BLaER1 (cell line): ENCODE measurements around the gene ATP2B3.

Source experiments
- H3K27ac ChIP-seq: shearing (Covaris generic); formaldehyde crosslinking; 2 replicates; pipeline ENCODE4 v1.8.1; 2022
- H3K27me3 ChIP-seq: shearing (Covaris generic); formaldehyde crosslinking; 2 replicates; pipeline ENCODE4 v1.8.1; 2022
- H3K36me3 ChIP-seq: shearing (Covaris generic); formaldehyde crosslinking; 2 replicates; pipeline ENCODE4 v1.8.1; 2022
- H3K4me1 ChIP-seq: shearing (Covaris generic); formaldehyde crosslinking; 2 replicates; pipeline ENCODE4 v1.8.1; 2022
- H3K4me2 ChIP-seq: shearing (Covaris generic); formaldehyde crosslinking; 2 replicates; pipeline ENCODE4 v1.8.1; 2022
- H3K4me3 ChIP-seq: shearing (Covaris generic); formaldehyde crosslinking; 2 replicates; pipeline ENCODE4 v1.8.1; 2022
- H3K9ac ChIP-seq: shearing (Covaris generic); formaldehyde crosslinking; 2 replicates; pipeline ENCODE4 v1.8.1; 2022
- H3K9me3 ChIP-seq: shearing (Covaris generic); formaldehyde crosslinking; 2 replicates; pipeline ENCODE4 v1.8.1; 2022
- H4K20me1 ChIP-seq: shearing (Covaris generic); formaldehyde crosslinking; 2 replicates; pipeline ENCODE4 v1.8.1; 2022
- Cebpa-rat ChIP-seq: shearing (Covaris generic); IDR thresholded peaks from 2 replicates; pipeline ENCODE4 v1.8.1; 2022

The ATP2B3 gene

GRCh38 chrX:153611298-153612095 is 94.1 kb downstream of the ATP2B3 start:
- Histone ChIP-seq H3K9ac (no peak overlapping the region), H3K4me3 (no peak overlapping the region), H3K27me3 (peaks cover 91% of the 10 kb centered on the region), H3K9me3 (no peaks in the 10 kb centered on the region), H3K4me1 (peaks cover 44% of the 10 kb centered on the region), H3K4me2 (peak overlapping the region; percentile 70), H3K36me3 (no peaks in the 10 kb centered on the region), H3K27ac (no peak overlapping the region), H4K20me1 (no peaks in the 10 kb centered on the region; the same call in 1 of the 2 replicates)
- TF ChIP-seq Cebpa-rat: no peak

DNA sequence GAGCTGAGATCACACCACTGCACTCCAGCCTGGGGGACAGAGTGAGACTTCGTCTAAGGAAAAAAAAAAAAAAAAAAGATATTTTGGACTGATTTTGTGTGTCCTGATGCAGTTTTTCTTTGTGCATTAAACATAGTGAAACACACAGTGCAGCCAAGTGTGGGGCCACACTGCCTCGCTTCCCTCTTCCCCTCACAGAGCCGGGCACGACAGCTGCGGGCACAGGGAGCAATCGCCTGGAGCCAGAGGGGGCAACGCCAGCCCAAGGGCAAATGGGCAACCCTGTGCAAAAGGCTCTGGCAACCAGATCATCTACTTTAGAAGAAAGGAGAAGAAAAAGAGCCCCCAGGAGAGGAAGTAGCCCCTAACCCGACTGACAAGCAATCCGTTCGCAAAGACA is 95.0 kb downstream of the ATP2B3 start:
- Histone ChIP-seq H3K27me3 (peaks cover 91% of the 10 kb centered on the region), H3K9me3 (no peaks in the 10 kb centered on the region), H3K4me2 (peak overlapping the region; percentile 70), H4K20me1 (no peaks in the 10 kb centered on the region; the same call in 1 of the 2 replicates), H3K27ac (no peak overlapping the region), H3K4me3 (no peak overlapping the region), H3K36me3 (no peaks in the 10 kb centered on the region), H3K4me1 (peaks cover 49% of the 10 kb centered on the region), H3K9ac (no peak overlapping the region)
- TF ChIP-seq Cebpa-rat: no peak

GRCh38 chrX:153614818-153615217 is 97.4 kb downstream of the ATP2B3 start:
- no peak overlapping the region for H3K4me3 ChIP-seq
- peak overlapping the region; percentile 15 for H3K4me2 ChIP-seq

DNA sequence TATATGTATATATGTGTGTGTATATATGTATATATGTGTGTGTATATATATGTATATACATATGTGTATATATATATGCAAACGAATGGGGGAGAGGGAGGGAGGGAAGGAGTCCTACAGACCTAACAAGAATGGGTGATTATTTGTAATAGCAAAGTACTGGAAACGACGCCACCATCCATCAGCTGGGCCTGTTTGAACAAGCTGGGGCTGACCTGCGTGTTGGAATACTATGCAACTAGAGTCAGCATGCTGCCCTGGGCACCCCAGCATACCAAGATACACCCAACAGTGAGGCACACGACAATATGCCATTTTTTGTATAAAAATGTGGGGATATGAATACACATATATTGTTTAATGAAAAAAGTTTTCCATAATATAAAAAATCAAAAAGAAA is 103.1 kb downstream of the ATP2B3 start:
- Histone ChIP-seq H3K9ac (no peak overlapping the region), H4K20me1 (no peaks in the 10 kb centered on the region; the same call in 1 of the 2 replicates), H3K4me3 (no peak overlapping the region), H3K27me3 (peaks cover 77% of the 10 kb centered on the region), H3K9me3 (no peaks in the 10 kb centered on the region), H3K36me3 (no peaks in the 10 kb centered on the region), H3K27ac (no peak overlapping the region), H3K4me2 (no peak overlapping the region), H3K4me1 (peaks cover 25% of the 10 kb centered on the region)
- TF ChIP-seq Cebpa-rat: no peak

More at GRCh38 chrX:153614818-153615217, 97.4 kb downstream of the ATP2B3 start:
- Histone ChIP-seq H3K27ac (no peak overlapping the region), H3K4me1 (peaks cover 45% of the 10 kb centered on the region), H3K9me3 (no peaks in the 10 kb centered on the region), H3K27me3 (peaks cover 90% of the 10 kb centered on the region), H3K9ac (no peak overlapping the region), H4K20me1 (no peaks in the 10 kb centered on the region; the same call in 1 of the 2 replicates), H3K36me3 (no peaks in the 10 kb centered on the region)
- TF ChIP-seq Cebpa-rat: no peak

DNA sequence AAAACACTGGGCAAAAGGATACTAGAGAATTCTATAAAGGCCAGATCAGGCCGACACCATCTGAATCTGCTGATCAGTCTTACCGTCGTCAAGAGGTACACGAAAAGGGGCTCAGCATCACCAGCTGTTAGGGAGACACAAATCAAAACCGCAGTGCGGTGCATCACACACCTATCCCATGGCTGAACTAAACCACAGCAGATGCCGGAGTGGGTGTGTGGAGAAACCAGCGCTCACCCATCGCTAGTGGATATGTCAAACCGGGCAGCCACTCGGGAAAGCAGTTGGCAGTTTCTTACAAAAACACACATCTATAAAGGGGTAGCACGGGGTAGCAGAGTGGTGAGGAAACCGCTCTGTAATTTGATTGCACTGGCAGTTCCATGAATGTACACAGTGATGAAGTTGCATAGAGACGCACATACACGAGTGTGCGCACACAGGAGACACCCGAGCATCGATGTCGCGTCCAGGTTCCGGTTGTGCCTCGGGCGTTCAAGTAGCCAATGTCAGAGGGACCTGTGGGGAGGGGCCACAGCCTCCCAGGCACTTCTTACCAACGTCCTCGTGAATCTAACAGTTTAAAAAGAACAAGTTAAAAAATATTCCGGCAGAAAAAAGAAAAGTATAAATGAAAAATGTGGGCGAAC is 104.6 kb downstream of the ATP2B3 start:
- Histone ChIP-seq H3K9ac (no peak overlapping the region), H3K4me3 (no peak overlapping the region), H3K27me3 (peaks cover 70% of the 10 kb centered on the region), H3K27ac (no peak overlapping the region), H3K4me2 (no peak overlapping the region), H3K4me1 (peaks cover 23% of the 10 kb centered on the region), H3K36me3 (no peaks in the 10 kb centered on the region), H3K9me3 (no peaks in the 10 kb centered on the region), H4K20me1 (no peaks in the 10 kb centered on the region; the same call in 1 of the 2 replicates)
- TF ChIP-seq Cebpa-rat: no peak

GRCh38 chrX:153622661-153623309 is 105.3 kb downstream of the ATP2B3 start:
- H3K27ac ChIP-seq: no peak overlapping the region
- H3K4me3 ChIP-seq: no peak overlapping the region
- peak overlapping the region; percentile 47 for H3K4me2 ChIP-seq

GRCh38 chrX:153623310-153624029 is 106.0 kb downstream of the ATP2B3 start:
- H3K9ac ChIP-seq: no peak overlapping the region
- H4K20me1 ChIP-seq: no peaks in the 10 kb centered on the region; the same call in 1 of the 2 replicates
- H3K27me3 ChIP-seq: peaks cover 69% of the 10 kb centered on the region
- H3K4me2 ChIP-seq: peak overlapping the region; percentile 47
- H3K4me3 ChIP-seq: no peak overlapping the region
- no peaks in the 10 kb centered on the region for H3K9me3 ChIP-seq
- TF ChIP-seq Cebpa-rat: no peak
- no peaks in the 10 kb centered on the region for H3K36me3 ChIP-seq
- H3K27ac ChIP-seq: no peak overlapping the region
- peaks cover 31% of the 10 kb centered on the region for H3K4me1 ChIP-seq

More at GRCh38 chrX:153622661-153623309, 105.3 kb downstream of the ATP2B3 start:
- H4K20me1 ChIP-seq: no peaks in the 10 kb centered on the region; the same call in 1 of the 2 replicates
- TF ChIP-seq Cebpa-rat: no peak
- H3K9ac ChIP-seq: no peak overlapping the region
- H3K36me3 ChIP-seq: no peaks in the 10 kb centered on the region
- H3K27me3 ChIP-seq: peaks cover 69% of the 10 kb centered on the region
- H3K4me1 ChIP-seq: peaks cover 24% of the 10 kb centered on the region
- no peaks in the 10 kb centered on the region for H3K9me3 ChIP-seq

DNA sequence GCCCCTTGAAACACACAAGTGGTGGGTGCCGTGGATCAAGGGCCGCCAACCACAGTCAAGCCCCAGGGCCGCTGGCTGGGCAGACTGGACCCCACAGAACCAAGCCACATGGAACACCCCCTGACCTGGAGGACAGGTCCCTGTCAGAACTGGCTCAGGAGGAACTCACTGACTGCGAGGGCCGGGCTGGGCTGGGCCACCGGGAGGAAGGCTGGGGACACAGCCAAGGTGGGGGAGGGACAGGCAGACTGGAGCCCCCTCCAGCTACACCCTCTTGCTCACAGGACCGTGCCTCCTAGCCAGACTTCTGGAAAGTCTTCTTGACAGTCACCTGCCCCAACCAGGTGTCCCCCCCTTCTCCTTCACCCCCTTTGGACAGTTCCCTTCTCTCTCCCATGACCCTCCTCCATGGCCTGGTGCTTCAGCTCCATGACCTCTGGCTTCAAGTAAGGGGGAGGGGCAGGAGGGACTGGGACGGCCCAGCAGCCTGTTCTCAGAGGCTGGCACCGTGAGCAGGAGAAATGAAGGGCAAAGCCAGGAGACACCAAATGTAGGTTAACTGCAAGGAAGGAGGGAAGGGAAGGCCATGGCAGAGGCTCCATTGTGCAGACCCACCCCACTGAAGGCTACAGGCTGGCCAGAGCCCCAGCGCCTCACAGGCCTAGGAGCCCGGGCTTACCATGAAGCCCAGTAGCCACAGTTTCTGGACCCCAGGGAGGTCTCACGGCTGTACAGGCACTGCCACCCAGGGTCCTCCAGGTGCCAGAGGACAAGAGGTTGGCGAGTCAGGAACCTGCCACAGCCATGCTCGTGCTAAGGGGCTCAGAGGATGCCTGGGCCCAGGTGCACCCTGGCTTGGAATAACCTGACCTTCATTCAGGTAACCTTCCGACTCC is 107.0 kb downstream of the ATP2B3 start:
- Histone ChIP-seq H3K36me3 (no peaks in the 10 kb centered on the region), H3K27me3 (peaks cover 70% of the 10 kb centered on the region), H3K4me2 (no peak overlapping the region; the same call in 1 of the 2 replicates), H3K4me1 (peaks cover 39% of the 10 kb centered on the region), H3K9me3 (no peaks in the 10 kb centered on the region), H3K27ac (no peak overlapping the region), H4K20me1 (no peaks in the 10 kb centered on the region; the same call in 1 of the 2 replicates), H3K4me3 (no peak overlapping the region), H3K9ac (no peak overlapping the region)
- no peak for TF ChIP-seq Cebpa-rat
